Hepatocyte (in vitro differentiated cells): Measurements from ENCODE around the gene TIGD6. TPM values are rescaled to one million over a fixed set of nuclear protein-coding genes. Genes with fewer than 3 reads are reported as not detected.

Experiments used
- DNase-seq: peaks from one replicate; pipeline ENCODE4 v3.0.0-alpha.2; 2016; ENCODE audit warnings: low spot score
- H2AFZ ChIP-seq: fragments of 200-600 bp; sonication (generic); 2 replicates; pipeline ENCODE4 v1.6.0; 2016; ENCODE audit warnings: antibody characterized with exemption, mild to moderate bottlenecking
- H3K27ac ChIP-seq: fragments of 200-600 bp; sonication (generic); 2 replicates; pipeline ENCODE4 v1.5.1; 2016; ENCODE audit warnings: mild to moderate bottlenecking
- H3K27me3 ChIP-seq: fragments of 200-600 bp; sonication (generic); 2 replicates; pipeline ENCODE4 v1.6.1; 2016
- H3K36me3 ChIP-seq: fragments of 200-600 bp; sonication (generic); replicated peaks from 2 replicates; pipeline ENCODE4 v1.5.1; 2016; ENCODE audit warnings: low read depth; ENCODE audit not compliant: insufficient read depth
- H3K4me1 ChIP-seq: fragments of 200-600 bp; sonication (generic); 2 replicates; pipeline ENCODE4 v1.5.1; 2016; ENCODE audit warnings: mild to moderate bottlenecking, moderate library complexity; ENCODE audit not compliant: insufficient read depth
- H3K4me2 ChIP-seq: fragments of 200-600 bp; sonication (generic); 2 replicates; pipeline ENCODE4 v1.6.0; 2016
- H3K4me3 ChIP-seq: fragments of 200-600 bp; sonication (generic); 2 replicates; pipeline ENCODE4 v1.5.1; 2016; ENCODE audit warnings: mild to moderate bottlenecking
- H3K79me2 ChIP-seq: fragments of 200-600 bp; sonication (generic); 2 replicates; pipeline ENCODE4 v1.6.0; 2017; ENCODE audit warnings: mild to moderate bottlenecking
- H3K9me2 ChIP-seq: fragments of 200-600 bp; sonication (generic); replicated peaks from 2 replicates; pipeline ENCODE4 v1.6.0; 2017; ENCODE audit warnings: mild to moderate bottlenecking; ENCODE audit not compliant: insufficient read depth
- H3K9me3 ChIP-seq: fragments of 200-600 bp; sonication (generic); 2 replicates; pipeline ENCODE4 v1.5.1; 2016; ENCODE audit warnings: low read depth, mild to moderate bottlenecking
- H4K20me1 ChIP-seq: fragments of 200-600 bp; sonication (generic); 2 replicates; pipeline ENCODE4 v1.6.0; 2016; ENCODE audit warnings: mild to moderate bottlenecking; ENCODE audit not compliant: insufficient read depth, poor library complexity, severe bottlenecking
- CTCF ChIP-seq: fragments of 200-600 bp; sonication (generic); IDR thresholded peaks from 2 replicates; pipeline ENCODE4 v1.5.1; 2016; ENCODE audit warnings: antibody characterized with exemption, mild to moderate bottlenecking; ENCODE audit not compliant: poor library complexity
- EZH2 ChIP-seq: fragments of 200-600 bp; sonication (generic); IDR thresholded peaks from 2 replicates; pipeline ENCODE4 v1.6.1; 2016; ENCODE audit warnings: antibody characterized with exemption, mild to moderate bottlenecking, borderline replicate concordance
- EZH2phosphoT487 ChIP-seq: fragments of 200-600 bp; sonication (generic); IDR thresholded peaks from one replicate; pipeline ENCODE4 v1.6.1; 2018; ENCODE audit warnings: antibody characterized with exemption, mild to moderate bottlenecking, low read depth, moderate library complexity; ENCODE audit not compliant: unreplicated experiment, severe bottlenecking
- WGBS: methylation state at CpG from one replicate; pipeline ENCODE4 v1.1.6; 2016; ENCODE audit warnings: low lambda C conversion rate; ENCODE audit errors: missing lambda C conversion rate; 5-methylcytosine and 5-hydroxymethylcytosine counted together
- polyA plus RNA-seq: library from polyadenylated mRNA; unstranded; fragments of >200 nt; fragmentation: Nextera tagmentation; extraction: Ambion mirVana; gene quantifications from 2 replicates; pipeline ENCODE4 v1.2.1, GENCODE V29; 2016
- total RNA-seq: library from RNA; depleted of rRNA; stranded (reverse); fragments of >200 nt; gene quantifications from 2 replicates; pipeline ENCODE4 v1.2.3, GENCODE V29; 2014

TIGD6 gene
- total and polyA plus RNA-seq, 2 experiments from 2014 or later, result 4.6 to 5.0 TPM

- Histone ChIP-seq H3K9me2 (no peaks in the 10 kb centered on the region), H3K4me2 (peak overlapping the region; percentile 59), H3K79me2 (peaks cover 10% of the 10 kb centered on the region), H3K27ac (peak overlapping the region; percentile 83), H3K4me3 (no peak overlapping the region), H3K9me3 (no peaks in the 10 kb centered on the region), H3K4me1 (peaks cover 17% of the 10 kb centered on the region), H3K36me3 (no peaks in the 10 kb centered on the region), H4K20me1 (no peaks in the 10 kb centered on the region), H3K27me3 (no peaks in the 10 kb centered on the region), H2AFZ (no peak overlapping the region)
- TF ChIP-seq CTCF (no peak), EZH2 (no peak), EZH2phosphoT487 (no peak)
- 88% methylated on average over 14 of the region's 14 CpGs for WGBS
- DNase-seq, result no peak
Observed at GRCh38 chr5:149995385-149996204, 4.9 kb downstream of the TIGD6 start.

GRCh38 chr5:149993471-149993870, 7.0 kb downstream of the TIGD6 start:
- TF ChIP-seq CTCF, result no peak
- TF ChIP-seq EZH2, result no peak
- no peak for TF ChIP-seq EZH2phosphoT487
- Histone ChIP-seq H3K79me2 (no peaks in the 10 kb centered on the region), H3K36me3 (no peaks in the 10 kb centered on the region), H3K4me2 (no peak overlapping the region), H3K27ac (no peak overlapping the region), H3K27me3 (no peaks in the 10 kb centered on the region), H4K20me1 (no peaks in the 10 kb centered on the region), H3K9me2 (no peaks in the 10 kb centered on the region), H2AFZ (no peak overlapping the region), H3K4me1 (peaks cover 10% of the 10 kb centered on the region), H3K4me3 (no peak overlapping the region), H3K9me3 (no peaks in the 10 kb centered on the region)
- WGBS, result 96% methylated on average over 3 of the region's 3 CpGs
- DNase-seq, result no peak

- no peak overlapping the region for H3K4me3 ChIP-seq
- H3K9me2 ChIP-seq, result no peaks in the 10 kb centered on the region
- DNase-seq, result peak; percentile 91
- H3K4me2 ChIP-seq, result no peak overlapping the region
- peak overlapping the region; percentile 24 for H3K27ac ChIP-seq
- peaks cover 10% of the 10 kb centered on the region for H3K4me1 ChIP-seq
- TF ChIP-seq CTCF (peak; percentile 98), EZH2 (no peak)
- H2AFZ ChIP-seq, result no peak overlapping the region
- no peaks in the 10 kb centered on the region for H4K20me1 ChIP-seq
- H3K27me3 ChIP-seq, result no peaks in the 10 kb centered on the region
- 57% methylated on average over 4 of the region's 4 CpGs for WGBS
- no peaks in the 10 kb centered on the region for H3K9me3 ChIP-seq
- no peaks in the 10 kb centered on the region for H3K79me2 ChIP-seq
- no peaks in the 10 kb centered on the region for H3K36me3 ChIP-seq
Observed at GRCh38 chr5:149990518-149991376, 9.7 kb downstream of the TIGD6 start.
